ENCODE results near the gene SPON1.

- TF ChIP-seq, protein P1, sequence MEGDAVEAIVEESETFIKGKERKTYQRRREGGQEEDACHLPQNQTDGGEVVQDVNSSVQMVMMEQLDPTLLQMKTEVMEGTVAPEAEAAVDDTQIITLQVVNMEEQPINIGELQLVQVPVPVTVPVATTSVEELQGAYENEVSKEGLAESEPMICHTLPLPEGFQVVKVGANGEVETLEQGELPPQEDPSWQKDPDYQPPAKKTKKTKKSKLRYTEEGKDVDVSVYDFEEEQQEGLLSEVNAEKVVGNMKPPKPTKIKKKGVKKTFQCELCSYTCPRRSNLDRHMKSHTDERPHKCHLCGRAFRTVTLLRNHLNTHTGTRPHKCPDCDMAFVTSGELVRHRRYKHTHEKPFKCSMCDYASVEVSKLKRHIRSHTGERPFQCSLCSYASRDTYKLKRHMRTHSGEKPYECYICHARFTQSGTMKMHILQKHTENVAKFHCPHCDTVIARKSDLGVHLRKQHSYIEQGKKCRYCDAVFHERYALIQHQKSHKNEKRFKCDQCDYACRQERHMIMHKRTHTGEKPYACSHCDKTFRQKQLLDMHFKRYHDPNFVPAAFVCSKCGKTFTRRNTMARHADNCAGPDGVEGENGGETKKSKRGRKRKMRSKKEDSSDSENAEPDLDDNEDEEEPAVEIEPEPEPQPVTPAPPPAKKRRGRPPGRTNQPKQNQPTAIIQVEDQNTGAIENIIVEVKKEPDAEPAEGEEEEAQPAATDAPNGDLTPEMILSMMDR (IDR thresholded peaks at IDR 0.05), result no peak
- TF ChIP-seq POLR2A (IDR thresholded peaks at IDR 0.05), result no peak
These were observed 218.6 kb downstream of the SPON1 start for GRCh38 chr11:14181121-14181520.
